ENCODE results near the gene LRRC75B. TPM values are rescaled to one million over a fixed set of nuclear protein-coding genes. Genes with fewer than 3 reads are reported as not detected.
"Not testable (repeated sequence)": the region's sequence is repeated elsewhere in the genome, so short reads cannot be mapped to it uniquely, and the experiment has no call there.

LRRC75B gene
- total and polyA plus RNA-seq, 9 of the 15 experiments (the other 6 are each of a cell fraction or from before 2014, with no cell fraction given), result 0.10 to 2.8 (median 1.0) TPM; not detected in 1

- Histone ChIP-seq H3K27ac (ENCODE audit: extremely low read depth, low read depth, low read length) (peak overlapping the region; percentile 69; the same call in 1 of the 3 replicates), H3K4me1 (replicated peaks in 1 of 2; ENCODE audit: control insufficient read depth in 2 of 2, insufficient read depth in 2 of 2, low read length in 2 of 2) (peaks cover 9 to 29% of the 10 kb centered on the region in 2 experiments; a peak in 3 of 5 replicates), H2AFZ (ENCODE audit: low read depth, low read length) (peak overlapping the region; percentile 66; the same call in 1 of the 2 replicates), H3K9ac (ENCODE audit: insufficient read depth in 1 of 2, low read depth in 2 of 2, low read length in 2 of 2) (peak overlapping the region; percentile 34 to 64; a peak in 2 of 4 replicates), H3K4me3 (peak overlapping the region; percentile 6; the same call in 1 of the 2 replicates), H3K4me2 (ENCODE audit: insufficient read depth, low read length) (peak overlapping the region; percentile 74)
- H3K27me3 ChIP-seq (ENCODE audit: control insufficient read depth in 2 of 2, insufficient read depth in 2 of 2, low read length in 2 of 2); FAIRE-seq; CTCF ChIA-PET (ENCODE audit: low intra/inter-chr PET ratio); POLR2A ChIA-PET; H3K9me3 ChIP-seq (replicated peaks; ENCODE audit: control insufficient read depth, insufficient read depth, low read depth, low read length); H3K9me1 ChIP-seq (ENCODE audit: control insufficient read depth, insufficient read depth, low read length); H4K20me1 ChIP-seq (replicated peaks; ENCODE audit: control insufficient read depth, insufficient read depth, low read length); ATAC-seq; H3K36me3 ChIP-seq (ENCODE audit: control insufficient read depth, insufficient read depth, low read length); in situ Hi-C loops (cut with MboI); H3K79me2 ChIP-seq (ENCODE audit: control insufficient read depth, insufficient read depth, low read length); intact Hi-C loops (cut with micrococcal nuclease); TF ChIP-seq ZBTB40 (CRISPR knock-in tag; IDR thresholded peaks at IDR 0.05): not testable (repeated sequence)
- TSS peak; percentile 56 for BruUV-seq (replicated peaks)
- DNase-seq (ENCODE audit: extremely low read depth in 1 of 4, low spot score in 3 of 4), result peak in 1 of 4 experiments; percentile 13
- WGBS (ENCODE audit: insufficient coverage, low coverage, missing lambda C conversion rate), result 53% methylated on average over 4 of the region's 16 CpGs
- TF ChIP-seq ELF4 (CRISPR knock-in tag; IDR thresholded peaks at IDR 0.05) (peak; percentile 95), OTX1 (CRISPR knock-in tag; IDR thresholded peaks at IDR 0.05) (peak; percentile 82), EGR1 (conservative IDR thresholded peaks at IDR 0.05) (peak; percentile 73), EHMT2 (IDR thresholded peaks at IDR 0.05) (peak; percentile 15; the same call in 1 of the 2 replicates), THRB (CRISPR knock-in tag; conservative IDR thresholded peaks at IDR 0.05) (peak; percentile 74; the same call in 1 of the 2 replicates), TRIM25 (IDR thresholded peaks at IDR 0.05; ENCODE audit: borderline replicate concordance) (0 out of 2 replicates have a peak, but pooled peaks have one; percentile 44), ZBTB40 (IDR thresholded peaks at IDR 0.05) (peak; percentile 57; the same call in 1 of the 2 replicates), MTA1 (IDR thresholded peaks at IDR 0.05; ENCODE audit: borderline replicate concordance) (peak; percentile 73)
These were observed 40.6 kb upstream of the LRRC75B start for GRCh38 chr22:24633231-24634023.
